ENCODE measurements around the gene PANX3. TPM values are rescaled to one million over a fixed set of nuclear protein-coding genes. Genes with fewer than 3 reads are reported as not detected.

PANX3 gene
- polyA plus RNA-seq, 1 donor (not counting 4 experiments of a cell fraction or from before 2014, with no cell fraction given), result not detected

- Histone ChIP-seq H4K20me1 (ENCODE audit: control insufficient read depth, extremely low read depth, insufficient read depth, low read length) (no peaks in the 10 kb centered on the region), H3K27me3 (ENCODE audit: control insufficient read depth, extremely low read depth, insufficient read depth, low read length) (no peaks in the 10 kb centered on the region), H3K9me1 (ENCODE audit: control insufficient read depth, extremely low read depth, insufficient read depth, low read length) (no peaks in the 10 kb centered on the region), H3K4me2 (ENCODE audit: control insufficient read depth, extremely low read depth, insufficient read depth, low read depth, low read length) (no peak overlapping the region), H3K27ac (ENCODE audit: control insufficient read depth, insufficient read depth, low read length) (no peak overlapping the region), H3K4me1 (ENCODE audit: control insufficient read depth, extremely low read depth, insufficient read depth, low read length) (no peaks in the 10 kb centered on the region), H3K4me3 (ENCODE audit: control insufficient read depth in 2 of 3, extremely low read depth in 1 of 3, insufficient read depth in 2 of 3, low read depth in 1 of 3, low read length in 3 of 3) (no peak overlapping the region), H3K79me2 (ENCODE audit: control insufficient read depth, insufficient read depth, low read length) (no peaks in the 10 kb centered on the region), H2AFZ (ENCODE audit: control insufficient read depth, low read length) (no peak overlapping the region), H3K9ac (ENCODE audit: control insufficient read depth, extremely low read depth, insufficient read depth, low read length) (no peak overlapping the region), H3K36me3 (ENCODE audit: control insufficient read depth in 2 of 2, extremely low read depth in 1 of 2, insufficient read depth in 2 of 2, low read length in 2 of 2) (no peaks in the 10 kb centered on the region), H3K9me3 (ENCODE audit: control insufficient read depth, low read depth, low read length) (no peaks in the 10 kb centered on the region)
- TF ChIP-seq CTCF (optimal IDR thresholded peaks at IDR 0.05 in 1 of 3, IDR thresholded peaks at IDR 0.05 in 1 of 3, conservative IDR thresholded peaks at IDR 0.05 in 1 of 3; ENCODE audit: extremely low read depth in 1 of 3, insufficient read depth in 2 of 3, low read length in 3 of 3) (no peak), EZH2 (IDR thresholded peaks at IDR 0.05; ENCODE audit: low read length) (no peak)
- DNase-seq (ENCODE audit: low read depth, low spot score), result no peak
- dilution Hi-C loops (cut with MboI; ENCODE audit: extremely low pct_ligation_motif_present, low sequenced_read_pairs), result no loop called here
- FAIRE-seq, result no peak
Measured at GRCh38 chr11:124581817-124582216, 29.4 kb upstream of the PANX3 start.

- H3K27ac ChIP-seq (ENCODE audit: control insufficient read depth, insufficient read depth, low read length), result no peak overlapping the region
- no peak for TF ChIP-seq EZH2 (IDR thresholded peaks at IDR 0.05; ENCODE audit: low read length)
- no peak for TF ChIP-seq CTCF (optimal IDR thresholded peaks at IDR 0.05 in 1 of 3, IDR thresholded peaks at IDR 0.05 in 1 of 3, conservative IDR thresholded peaks at IDR 0.05 in 1 of 3; ENCODE audit: extremely low read depth in 1 of 3, insufficient read depth in 2 of 3, low read length in 3 of 3)
- H3K79me2 ChIP-seq (ENCODE audit: control insufficient read depth, insufficient read depth, low read length), result no peaks in the 10 kb centered on the region
- no peaks in the 10 kb centered on the region for H4K20me1 ChIP-seq (ENCODE audit: control insufficient read depth, extremely low read depth, insufficient read depth, low read length)
- H3K9me1 ChIP-seq (ENCODE audit: control insufficient read depth, extremely low read depth, insufficient read depth, low read length), result no peaks in the 10 kb centered on the region
- H2AFZ ChIP-seq (ENCODE audit: control insufficient read depth, low read length), result no peak overlapping the region
- no peaks in the 10 kb centered on the region for H3K27me3 ChIP-seq (ENCODE audit: control insufficient read depth, extremely low read depth, insufficient read depth, low read length)
- dilution Hi-C loops (cut with MboI; ENCODE audit: extremely low pct_ligation_motif_present, low sequenced_read_pairs), result no loop called here
- no peak for FAIRE-seq
- no peak overlapping the region for H3K4me2 ChIP-seq (ENCODE audit: control insufficient read depth, extremely low read depth, insufficient read depth, low read depth, low read length)
- no peak overlapping the region for H3K9ac ChIP-seq (ENCODE audit: control insufficient read depth, extremely low read depth, insufficient read depth, low read length)
- H3K4me3 ChIP-seq (ENCODE audit: control insufficient read depth in 2 of 3, extremely low read depth in 1 of 3, insufficient read depth in 2 of 3, low read depth in 1 of 3, low read length in 3 of 3), result no peak overlapping the region
- H3K36me3 ChIP-seq (ENCODE audit: control insufficient read depth in 2 of 2, extremely low read depth in 1 of 2, insufficient read depth in 2 of 2, low read length in 2 of 2), result no peaks in the 10 kb centered on the region
- H3K9me3 ChIP-seq (ENCODE audit: control insufficient read depth, low read depth, low read length), result no peaks in the 10 kb centered on the region
- H3K4me1 ChIP-seq (ENCODE audit: control insufficient read depth, extremely low read depth, insufficient read depth, low read length), result no peaks in the 10 kb centered on the region
- no peak for DNase-seq (ENCODE audit: low read depth, low spot score)
Measured at GRCh38 chr11:124582565-124582964, 28.7 kb upstream of the PANX3 start.
